SH-SY5Y (cell line): ENCODE data around the gene SCYL3.

Source experiments
- GATA2 ChIP-seq: IDR thresholded peaks from 2 replicates; pipeline ENCODE4 v1.6.1; 2011; ENCODE audit warnings: mild to moderate bottlenecking, low read depth, low read length
- GATA3 ChIP-seq: IDR thresholded peaks from 2 replicates; pipeline ENCODE4 v1.6.1; 2011; ENCODE audit warnings: low read depth, mild to moderate bottlenecking, low read length, moderate library complexity

- no peak for TF ChIP-seq GATA2
- no peak for TF ChIP-seq GATA3
Measured at GRCh38 chr1:169877800-169878491, 15.8 kb downstream of the SCYL3 start.
